Measurements from ENCODE around the gene CALML5. TPM values are rescaled to one million over a fixed set of nuclear protein-coding genes. Genes with fewer than 3 reads are reported as not detected.

Gene CALML5
- total RNA-seq, 1 experiment from 2014 or later = not detected

DNA sequence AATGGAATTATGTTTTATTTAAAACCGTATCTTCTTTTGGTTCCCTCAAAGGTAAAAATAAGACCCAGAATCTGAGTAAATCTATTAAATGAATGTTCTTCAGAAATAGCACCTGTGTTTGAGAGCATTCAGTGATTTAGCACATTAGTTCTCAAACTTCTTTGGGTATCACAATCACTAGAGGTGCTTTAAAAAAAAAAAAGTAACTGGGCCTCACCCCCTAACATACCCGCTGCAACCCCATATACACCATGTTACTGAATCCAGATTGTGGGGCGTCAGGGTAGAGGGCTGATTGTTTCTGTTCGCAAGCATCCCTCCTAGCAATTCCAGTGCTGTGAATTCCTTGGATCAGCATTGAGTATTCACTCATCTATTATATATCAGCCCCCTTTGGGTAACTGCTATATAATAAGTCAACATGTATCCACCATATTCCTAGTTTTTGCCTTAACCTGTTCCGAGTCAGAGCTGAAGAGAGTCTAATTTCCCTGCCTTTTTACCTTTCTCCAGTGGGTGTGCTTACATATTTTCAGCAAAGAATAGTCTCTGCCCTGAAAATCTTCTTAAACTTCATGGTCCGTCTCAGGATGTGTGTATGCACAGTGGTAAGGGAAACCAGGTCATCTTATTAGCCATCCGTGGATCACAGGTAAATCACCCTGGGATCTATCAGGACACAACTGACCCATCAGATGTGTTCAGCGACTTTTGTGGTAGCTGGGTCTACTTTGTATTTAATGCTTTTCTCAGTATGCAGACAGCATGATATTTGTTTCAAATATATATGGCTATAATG, 40.2 kb downstream of the CALML5 start:
- intact Hi-C loops (cut with micrococcal nuclease) = no loop called here
- no TSS peak for BruUV-seq (replicated peaks)
- H3K4me3 ChIP-seq (ENCODE audit: low read length) = no peak overlapping the region
- TF ChIP-seq, protein P1, sequence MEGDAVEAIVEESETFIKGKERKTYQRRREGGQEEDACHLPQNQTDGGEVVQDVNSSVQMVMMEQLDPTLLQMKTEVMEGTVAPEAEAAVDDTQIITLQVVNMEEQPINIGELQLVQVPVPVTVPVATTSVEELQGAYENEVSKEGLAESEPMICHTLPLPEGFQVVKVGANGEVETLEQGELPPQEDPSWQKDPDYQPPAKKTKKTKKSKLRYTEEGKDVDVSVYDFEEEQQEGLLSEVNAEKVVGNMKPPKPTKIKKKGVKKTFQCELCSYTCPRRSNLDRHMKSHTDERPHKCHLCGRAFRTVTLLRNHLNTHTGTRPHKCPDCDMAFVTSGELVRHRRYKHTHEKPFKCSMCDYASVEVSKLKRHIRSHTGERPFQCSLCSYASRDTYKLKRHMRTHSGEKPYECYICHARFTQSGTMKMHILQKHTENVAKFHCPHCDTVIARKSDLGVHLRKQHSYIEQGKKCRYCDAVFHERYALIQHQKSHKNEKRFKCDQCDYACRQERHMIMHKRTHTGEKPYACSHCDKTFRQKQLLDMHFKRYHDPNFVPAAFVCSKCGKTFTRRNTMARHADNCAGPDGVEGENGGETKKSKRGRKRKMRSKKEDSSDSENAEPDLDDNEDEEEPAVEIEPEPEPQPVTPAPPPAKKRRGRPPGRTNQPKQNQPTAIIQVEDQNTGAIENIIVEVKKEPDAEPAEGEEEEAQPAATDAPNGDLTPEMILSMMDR (conservative IDR thresholded peaks at IDR 0.05; ENCODE audit: low read depth, low read length) = no peak
- TF ChIP-seq EZH2 (IDR thresholded peaks at IDR 0.05; ENCODE audit: low read length, unreplicated experiment) = no peak
- no peak for TF ChIP-seq EZH2phosphoT487 (IDR thresholded peaks at IDR 0.05; ENCODE audit: borderline replicate concordance, low read length)
- H3K27me3 ChIP-seq (ENCODE audit: low read length) = no peaks in the 10 kb centered on the region
- H3K9me2 ChIP-seq (replicated peaks; ENCODE audit: low read length) = no peaks in the 10 kb centered on the region
- no peaks in the 10 kb centered on the region for H3K9me3 ChIP-seq (ENCODE audit: low read length)
- H4K20me1 ChIP-seq (ENCODE audit: low read length) = 0 out of 2 replicates have a peak, but pooled peaks cover 5% of the 10 kb centered on the region
- H3K9ac ChIP-seq (ENCODE audit: low read length) = no peak overlapping the region
- POLR2A ChIA-PET (ENCODE audit: unreplicated experiment) = no interaction called here
- H2AFZ ChIP-seq (ENCODE audit: low read length) = no peak overlapping the region
- H3K36me3 ChIP-seq (ENCODE audit: low read depth, low read length) = peaks cover 47% of the 10 kb centered on the region
- no peak overlapping the region for H3K4me2 ChIP-seq (ENCODE audit: low read length)
- peaks cover 12% of the 10 kb centered on the region; the same call in 1 of the 2 replicates for H3K79me2 ChIP-seq (ENCODE audit: low read length)
- DNase-seq (no peak), ATAC-seq (no peak)
- no peak overlapping the region for H3K27ac ChIP-seq (ENCODE audit: low read length)
- H3F3A ChIP-seq (ENCODE audit: low read length, unreplicated experiment) = peaks cover 5% of the 10 kb centered on the region
- CTCF ChIA-PET = no interaction called here
- H3K4me1 ChIP-seq (ENCODE audit: insufficient read depth, low read length) = no peaks in the 10 kb centered on the region

DNA sequence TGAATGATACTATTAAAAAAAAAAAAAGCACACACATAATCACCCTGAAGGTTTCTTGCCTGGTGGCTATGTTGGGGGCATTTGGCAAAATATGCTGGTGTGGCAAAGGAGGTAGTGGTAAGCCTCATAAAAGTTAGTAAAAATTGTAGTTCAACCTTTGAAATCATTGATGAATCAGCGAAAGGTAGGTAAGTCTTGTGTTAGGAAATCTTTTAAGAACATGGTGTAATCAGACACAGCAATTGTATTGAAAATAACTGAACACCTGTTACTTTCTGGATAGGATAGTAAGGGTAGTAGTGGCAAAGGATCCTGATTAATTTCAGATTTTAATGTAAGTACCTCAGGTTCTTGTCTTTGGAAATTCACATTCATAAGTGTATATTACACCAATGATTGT, 40.9 kb downstream of the CALML5 start:
- peaks cover 54% of the 10 kb centered on the region for H3K36me3 ChIP-seq (ENCODE audit: low read depth, low read length)
- H3K4me3 ChIP-seq (ENCODE audit: low read length) = no peak overlapping the region
- no TSS peak for BruUV-seq (replicated peaks)
- DNase-seq = no peak
- H3K9ac ChIP-seq (ENCODE audit: low read length) = no peak overlapping the region
- no peaks in the 10 kb centered on the region for H3K4me1 ChIP-seq (ENCODE audit: insufficient read depth, low read length)
- 0 out of 2 replicates have a peak, but pooled peaks cover 5% of the 10 kb centered on the region for H4K20me1 ChIP-seq (ENCODE audit: low read length)
- no peaks in the 10 kb centered on the region for H3K27me3 ChIP-seq (ENCODE audit: low read length)
- H3K4me2 ChIP-seq (ENCODE audit: low read length) = no peak overlapping the region
- H2AFZ ChIP-seq (ENCODE audit: low read length) = no peak overlapping the region
- TF ChIP-seq EZH2phosphoT487 (IDR thresholded peaks at IDR 0.05; ENCODE audit: borderline replicate concordance, low read length) (no peak), EZH2 (IDR thresholded peaks at IDR 0.05; ENCODE audit: low read length, unreplicated experiment) (no peak)
- TF ChIP-seq, protein P1 (conservative IDR thresholded peaks at IDR 0.05; ENCODE audit: low read depth, low read length) = no peak
- H3K79me2 ChIP-seq (ENCODE audit: low read length) = peaks cover 19% of the 10 kb centered on the region; the same call in 1 of the 2 replicates
- H3F3A ChIP-seq (ENCODE audit: low read length, unreplicated experiment) = peaks cover 5% of the 10 kb centered on the region
- no peaks in the 10 kb centered on the region for H3K9me2 ChIP-seq (replicated peaks; ENCODE audit: low read length)
- CTCF ChIA-PET = no interaction called here
- intact Hi-C loops (cut with micrococcal nuclease) = no loop called here
- ATAC-seq = no peak
- POLR2A ChIA-PET (ENCODE audit: unreplicated experiment) = no interaction called here
- H3K27ac ChIP-seq (ENCODE audit: low read length) = no peak overlapping the region
- H3K9me3 ChIP-seq (ENCODE audit: low read length) = no peaks in the 10 kb centered on the region

DNA sequence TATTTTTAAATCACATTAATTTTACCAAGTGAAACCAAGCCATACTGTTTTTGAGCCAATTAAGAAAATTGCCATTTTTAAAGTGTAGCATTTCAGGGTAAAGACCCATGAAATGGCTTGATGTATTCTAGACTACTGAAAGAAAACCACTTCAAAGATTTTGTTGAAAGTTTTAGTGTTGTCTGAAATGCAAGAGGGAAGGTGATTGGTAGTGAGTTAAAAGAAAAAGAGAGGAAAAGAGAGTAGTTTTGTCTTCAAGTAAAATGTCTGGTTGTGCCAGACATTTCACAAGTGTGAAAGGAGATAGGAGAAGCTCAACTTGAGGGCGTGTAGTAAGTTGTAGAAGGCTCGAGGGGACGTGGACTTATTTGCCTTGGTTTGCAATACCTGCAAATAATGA, 41.6 kb downstream of the CALML5 start:
- Histone ChIP-seq H3K36me3 (ENCODE audit: low read depth, low read length) (peaks cover 61% of the 10 kb centered on the region), H3K4me2 (ENCODE audit: low read length) (no peak overlapping the region), H3K79me2 (ENCODE audit: low read length) (peaks cover 25% of the 10 kb centered on the region), H3F3A (ENCODE audit: low read length, unreplicated experiment) (peaks cover 5% of the 10 kb centered on the region), H3K9me2 (replicated peaks; ENCODE audit: low read length) (no peaks in the 10 kb centered on the region), H4K20me1 (ENCODE audit: low read length) (0 out of 2 replicates have a peak, but pooled peaks cover 5% of the 10 kb centered on the region), H3K4me3 (ENCODE audit: low read length) (no peak overlapping the region), H3K4me1 (ENCODE audit: insufficient read depth, low read length) (no peaks in the 10 kb centered on the region), H3K27ac (ENCODE audit: low read length) (no peak overlapping the region), H3K9me3 (ENCODE audit: low read length) (no peaks in the 10 kb centered on the region), H3K27me3 (ENCODE audit: low read length) (no peaks in the 10 kb centered on the region), H2AFZ (ENCODE audit: low read length) (no peak overlapping the region), H3K9ac (ENCODE audit: low read length) (no peak overlapping the region)
- intact Hi-C loops (cut with micrococcal nuclease) = no loop called here
- DNase-seq (no peak), ATAC-seq (no peak)
- POLR2A ChIA-PET (ENCODE audit: unreplicated experiment) = no interaction called here
- TF ChIP-seq, protein P1 (conservative IDR thresholded peaks at IDR 0.05; ENCODE audit: low read depth, low read length) = no peak
- TF ChIP-seq EZH2 (IDR thresholded peaks at IDR 0.05; ENCODE audit: low read length, unreplicated experiment) (no peak), EZH2phosphoT487 (IDR thresholded peaks at IDR 0.05; ENCODE audit: borderline replicate concordance, low read length) (no peak)
- BruUV-seq (replicated peaks) = TSS peak; percentile 3
- CTCF ChIA-PET = no interaction called here
